ENCODE data around the gene KCNIP4.
A peak's percentile ranks its signal among the peaks of the same experiment; 100 is the strongest.
"Not testable (repeated sequence)": the region's sequence is repeated elsewhere in the genome, so short reads cannot be mapped to it uniquely, and the experiment has no call there.

KCNIP4 gene

GRCh38 chr4:21452931-21453330, 495.6 kb downstream of the KCNIP4 start:
- DNase-seq, result no peak

GRCh38 chr4:21451032-21451431, 497.5 kb downstream of the KCNIP4 start:
- no peak for DNase-seq

GRCh38 chr4:21450331-21450730, 498.2 kb downstream of the KCNIP4 start:
- no peak for DNase-seq

- DNase-seq, result no peak
Measured at GRCh38 chr4:21447301-21448054, 501.1 kb downstream of the KCNIP4 start.

- no peak for DNase-seq
Measured at GRCh38 chr4:21420166-21420565, 528.4 kb downstream of the KCNIP4 start.

GRCh38 chr4:21415728-21416127, 532.8 kb downstream of the KCNIP4 start:
- DNase-seq, result no peak

GRCh38 chr4:21413807-21414370, 534.7 kb downstream of the KCNIP4 start:
- no peak for DNase-seq

GRCh38 chr4:21411086-21411485, 537.5 kb downstream of the KCNIP4 start:
- no peak for DNase-seq

- DNase-seq, result no peak
Measured at GRCh38 chr4:21410372-21410771, 538.2 kb downstream of the KCNIP4 start.

- no peak for DNase-seq
Measured at GRCh38 chr4:21387683-21388082, 560.9 kb downstream of the KCNIP4 start.

- no peak for DNase-seq
Measured at GRCh38 chr4:21386166-21386780, 562.3 kb downstream of the KCNIP4 start.

- no peak for DNase-seq
Measured at GRCh38 chr4:21385706-21386105, 562.9 kb downstream of the KCNIP4 start.

- DNase-seq, result no peak
Measured at GRCh38 chr4:21384609-21385008, 564.0 kb downstream of the KCNIP4 start.

- DNase-seq, result no peak
Measured at GRCh38 chr4:21380861-21381260, 567.7 kb downstream of the KCNIP4 start.

GRCh38 chr4:21377046-21377445, 571.5 kb downstream of the KCNIP4 start:
- no peak for DNase-seq

- DNase-seq, result no peak
Measured at GRCh38 chr4:21376176-21376575, 572.4 kb downstream of the KCNIP4 start.

GRCh38 chr4:21374641-21375368, 573.8 kb downstream of the KCNIP4 start:
- DNase-seq, result no peak

- DNase-seq, result no peak
Measured at GRCh38 chr4:21367567-21367966, 581.0 kb downstream of the KCNIP4 start.

- DNase-seq, result no peak
Measured at GRCh38 chr4:21366840-21367239, 581.7 kb downstream of the KCNIP4 start.

- DNase-seq, result no peak
Measured at GRCh38 chr4:21366312-21366711, 582.3 kb downstream of the KCNIP4 start.

- peak; percentile 1 for DNase-seq
Measured at GRCh38 chr4:21363701-21364100, 584.9 kb downstream of the KCNIP4 start.

- not testable (repeated sequence) for DNase-seq
Measured at GRCh38 chr4:21352354-21352753, 596.2 kb downstream of the KCNIP4 start.

GRCh38 chr4:21347142-21347541, 601.4 kb downstream of the KCNIP4 start:
- no peak for DNase-seq
